Skeletal muscle satellite cell (primary cell): Measurements from ENCODE around the gene EDRF1.
"Not testable (repeated sequence)": the region's sequence is repeated elsewhere in the genome, so short reads cannot be mapped to it uniquely, and the experiment has no call there.

Experiments
- H3K27me3 ChIP-seq: 2 replicates; pipeline ENCODE4 v1.7.0; 2013; ENCODE audit warnings: low read length; ENCODE audit not compliant: control insufficient read depth, insufficient read depth
- H3K36me3 ChIP-seq: 2 replicates; pipeline ENCODE4 v1.7.0; 2013; ENCODE audit warnings: mild to moderate bottlenecking, control low read depth, low read length; ENCODE audit not compliant: insufficient read depth
- H3K4me1 ChIP-seq: 2 replicates; pipeline ENCODE4 v1.7.0; 2013; ENCODE audit warnings: low read length; ENCODE audit not compliant: control insufficient read depth, insufficient read depth
- H3K4me2 ChIP-seq: 2 replicates; pipeline ENCODE4 v1.7.0; 2013; ENCODE audit warnings: mild to moderate bottlenecking, low read length
- H3K4me3 ChIP-seq: 2 replicates; pipeline ENCODE4 v1.7.0; 2013; ENCODE audit warnings: low read length
- H3K9ac ChIP-seq: 2 replicates; pipeline ENCODE4 v1.7.0; 2013; ENCODE audit warnings: mild to moderate bottlenecking, low read depth, low read length, moderate library complexity
- H3K9me3 ChIP-seq: replicated peaks from 2 replicates; pipeline ENCODE4 v1.7.0; 2013; ENCODE audit warnings: mild to moderate bottlenecking, control low read depth, low read length

Gene EDRF1

DNA sequence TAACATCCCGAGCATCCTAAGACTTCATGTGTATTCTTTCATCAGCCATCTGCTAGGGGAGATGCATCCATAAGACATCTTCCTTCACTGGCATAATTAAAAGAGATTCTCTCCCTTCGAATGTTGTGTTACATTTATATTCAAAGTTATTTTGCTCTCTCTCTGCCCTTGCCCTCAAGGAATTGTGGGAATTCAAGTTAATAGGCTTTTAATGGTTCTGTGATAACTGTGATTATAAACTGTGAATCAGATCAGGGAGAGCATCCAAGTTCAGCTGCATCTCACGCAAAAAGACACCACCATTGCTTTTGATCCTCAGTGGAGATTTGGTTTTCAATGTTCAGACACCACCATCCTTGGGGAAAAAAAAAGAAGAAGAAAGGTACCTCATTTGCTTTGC is 27.3 kb upstream of the EDRF1 start:
- H3K9me3 ChIP-seq: no peaks in the 10 kb centered on the region
- H3K36me3 ChIP-seq: no peaks in the 10 kb centered on the region
- no peak overlapping the region for H3K4me2 ChIP-seq
- H3K4me1 ChIP-seq: peaks cover 5% of the 10 kb centered on the region
- peaks cover 3% of the 10 kb centered on the region for H3K27me3 ChIP-seq
- H3K4me3 ChIP-seq: no peak overlapping the region
- no peak overlapping the region for H3K9ac ChIP-seq

DNA sequence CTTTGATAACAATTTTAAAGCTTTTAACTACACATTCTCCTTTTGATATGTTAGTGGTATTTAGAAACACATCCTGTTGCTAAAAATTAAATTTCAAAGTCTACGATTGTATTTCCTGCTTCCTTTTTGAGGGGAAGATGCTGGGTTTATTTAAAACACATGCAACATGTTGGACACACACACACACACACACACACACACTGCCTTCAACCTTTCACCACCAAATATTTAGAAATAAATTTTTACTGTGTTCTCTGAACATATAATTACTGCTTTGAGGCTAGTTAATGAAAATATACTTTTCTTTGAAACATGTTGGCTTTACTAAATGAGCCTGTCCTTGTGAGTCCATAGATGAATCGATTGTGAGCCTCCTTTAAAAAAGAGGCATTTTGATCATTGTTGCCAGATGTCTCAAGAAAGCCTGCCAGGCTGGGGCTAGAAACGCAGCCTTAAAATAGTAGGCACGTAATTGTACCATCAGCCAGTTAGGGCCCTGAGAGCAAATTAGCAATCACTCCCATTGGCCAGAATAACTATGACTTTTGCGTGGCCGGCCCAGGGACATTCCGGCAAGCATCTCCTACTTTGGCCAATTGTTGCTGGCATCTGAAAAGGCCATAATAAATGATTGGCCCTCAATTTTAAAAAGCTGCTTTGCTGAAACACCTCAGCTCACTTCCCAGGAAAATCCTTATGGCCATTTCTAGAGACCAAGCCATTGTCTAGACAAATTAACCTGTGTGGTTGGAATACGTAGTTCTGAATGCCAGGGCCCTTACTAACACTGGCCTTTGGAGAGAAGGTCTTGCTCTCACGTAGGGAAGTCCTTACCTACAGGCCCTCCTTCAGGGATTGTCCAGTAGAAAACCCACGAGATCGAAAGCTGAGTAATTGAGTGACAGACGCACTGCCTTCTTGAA is 26.6 kb upstream of the EDRF1 start:
- Histone ChIP-seq H3K9me3 (no peaks in the 10 kb centered on the region), H3K4me2 (no peak overlapping the region), H3K4me1 (peaks cover 5% of the 10 kb centered on the region), H3K4me3 (no peak overlapping the region), H3K27me3 (peaks cover 3% of the 10 kb centered on the region), H3K36me3 (no peaks in the 10 kb centered on the region), H3K9ac (no peak overlapping the region)

DNA sequence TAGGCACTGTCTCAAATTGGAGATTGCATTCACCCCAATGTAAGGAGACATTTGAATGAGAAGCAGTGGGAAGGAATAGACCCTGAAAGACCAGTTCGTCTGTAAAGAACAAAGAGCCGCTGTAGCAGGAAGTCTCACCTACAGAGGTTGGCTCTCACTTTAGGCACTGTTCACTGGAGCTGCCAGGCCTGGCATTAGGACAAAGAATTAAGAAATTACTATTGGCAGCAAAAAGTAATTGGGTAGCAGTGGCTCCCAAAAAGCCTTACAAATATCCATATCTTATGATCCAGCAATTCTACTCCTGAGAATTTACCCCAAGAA is 26.0 kb upstream of the EDRF1 start:
- Histone ChIP-seq H3K9me3 (no peaks in the 10 kb centered on the region), H3K4me3 (no peak overlapping the region), H3K4me1 (peaks cover 5% of the 10 kb centered on the region), H3K27me3 (peaks cover 6% of the 10 kb centered on the region), H3K36me3 (no peaks in the 10 kb centered on the region), H3K4me2 (no peak overlapping the region), H3K9ac (no peak overlapping the region)

DNA sequence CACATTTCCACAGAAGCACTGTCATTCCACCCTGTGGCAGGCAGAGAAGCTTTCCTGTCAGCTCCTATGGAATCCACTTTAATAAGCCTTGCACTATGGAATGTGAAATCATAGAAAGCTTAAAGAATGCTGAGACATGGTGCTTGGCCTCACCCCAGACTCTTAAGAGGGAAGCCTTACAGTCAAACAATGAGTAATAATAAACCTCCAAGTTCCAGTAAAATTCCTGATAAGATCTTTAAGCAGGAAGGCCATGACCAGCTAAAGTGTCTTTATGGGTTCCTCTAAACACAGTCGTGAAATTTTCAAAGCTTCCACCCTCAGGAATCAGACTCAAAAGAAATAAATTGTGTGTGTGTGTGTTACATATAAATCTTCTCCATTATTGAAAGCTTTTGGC is 24.6 kb upstream of the EDRF1 start:
- Histone ChIP-seq H3K9me3 (no peaks in the 10 kb centered on the region), H3K27me3 (peaks cover 7% of the 10 kb centered on the region), H3K9ac (no peak overlapping the region), H3K4me3 (no peak overlapping the region), H3K4me1 (peaks cover 5% of the 10 kb centered on the region), H3K36me3 (no peaks in the 10 kb centered on the region), H3K4me2 (no peak overlapping the region)

DNA sequence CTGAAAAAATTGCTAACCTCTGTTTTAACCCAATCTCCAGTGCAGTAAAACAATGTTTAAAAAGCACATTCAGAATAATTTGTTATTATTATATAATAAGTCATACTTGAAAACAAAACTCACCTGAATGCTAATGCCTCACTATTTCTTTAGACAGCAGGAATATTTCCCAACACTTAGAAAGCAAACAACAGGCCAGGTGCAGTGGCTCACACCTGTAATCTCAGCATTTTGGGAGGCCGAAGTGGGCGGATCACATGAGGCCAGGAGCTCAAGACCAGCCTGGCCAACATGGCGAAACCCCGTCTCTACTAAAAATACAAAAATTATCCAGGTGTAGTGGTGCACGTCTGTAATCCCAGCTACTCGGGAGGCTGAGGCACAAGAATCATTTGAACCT is 22.6 kb upstream of the EDRF1 start:
- not testable (repeated sequence) for H3K4me3 ChIP-seq, H3K4me1 ChIP-seq, H3K27me3 ChIP-seq, H3K9ac ChIP-seq, H3K36me3 ChIP-seq, H3K9me3 ChIP-seq, H3K4me2 ChIP-seq

DNA sequence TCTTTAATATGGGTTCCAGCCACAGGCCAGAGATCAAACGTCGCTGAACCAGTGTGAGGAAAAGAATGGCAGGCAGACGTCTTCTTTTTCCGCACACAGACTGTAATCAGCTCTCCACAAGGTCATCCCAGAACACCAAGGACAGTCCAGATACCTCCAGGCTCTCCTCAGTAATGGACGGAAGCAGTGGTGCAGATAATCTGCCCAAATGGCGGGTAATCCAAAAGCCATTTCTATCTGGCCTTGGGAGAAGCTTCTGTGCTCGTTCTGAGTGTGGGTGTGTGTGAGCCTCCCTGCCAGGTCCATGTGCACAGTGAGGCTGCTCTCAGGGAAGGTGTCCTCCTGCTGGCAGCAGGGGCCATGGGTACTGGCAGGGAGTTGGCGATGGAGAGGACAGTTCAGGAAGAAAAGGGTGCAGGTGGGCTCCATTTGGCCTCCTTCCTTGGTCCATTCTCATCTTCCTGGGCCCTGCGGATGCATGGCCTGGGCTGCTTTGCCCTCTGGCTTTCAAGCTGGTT is 21.0 kb upstream of the EDRF1 start:
- no peaks in the 10 kb centered on the region for H3K4me1 ChIP-seq
- no peak overlapping the region for H3K9ac ChIP-seq
- no peak overlapping the region for H3K4me3 ChIP-seq
- H3K9me3 ChIP-seq: no peaks in the 10 kb centered on the region
- no peak overlapping the region for H3K4me2 ChIP-seq
- peaks cover 4% of the 10 kb centered on the region for H3K27me3 ChIP-seq
- no peaks in the 10 kb centered on the region for H3K36me3 ChIP-seq

DNA sequence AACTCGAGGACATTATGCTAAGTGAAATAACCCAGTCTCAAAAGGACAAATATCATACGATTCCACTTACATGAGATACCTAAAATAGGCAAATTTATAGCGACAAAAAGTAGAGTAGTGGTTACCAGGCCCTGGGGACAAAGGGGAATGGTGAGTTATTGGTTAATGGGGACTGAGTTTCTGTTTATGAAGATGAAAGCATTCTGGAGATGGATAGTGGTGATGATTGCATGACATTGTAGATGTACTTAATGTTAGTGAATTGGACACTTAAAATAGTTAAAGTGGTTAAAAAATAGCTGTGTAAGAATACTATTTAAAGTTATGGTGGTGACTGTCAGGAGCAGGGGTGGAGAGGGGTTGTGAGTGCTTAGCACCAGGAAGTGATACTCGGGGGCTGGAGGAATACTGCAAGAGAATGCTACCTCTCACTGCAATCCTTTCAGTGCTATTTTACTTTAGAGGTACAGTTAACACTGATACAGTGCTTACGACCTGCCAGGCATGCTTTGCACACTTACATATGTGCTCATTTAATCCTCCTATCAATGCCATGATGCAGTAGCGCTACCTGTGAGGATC is 19.9 kb upstream of the EDRF1 start:
- Histone ChIP-seq H3K9ac (no peak overlapping the region), H3K36me3 (no peaks in the 10 kb centered on the region), H3K4me1 (no peaks in the 10 kb centered on the region), H3K27me3 (peaks cover 4% of the 10 kb centered on the region), H3K9me3 (no peaks in the 10 kb centered on the region), H3K4me3 (no peak overlapping the region), H3K4me2 (no peak overlapping the region)

DNA sequence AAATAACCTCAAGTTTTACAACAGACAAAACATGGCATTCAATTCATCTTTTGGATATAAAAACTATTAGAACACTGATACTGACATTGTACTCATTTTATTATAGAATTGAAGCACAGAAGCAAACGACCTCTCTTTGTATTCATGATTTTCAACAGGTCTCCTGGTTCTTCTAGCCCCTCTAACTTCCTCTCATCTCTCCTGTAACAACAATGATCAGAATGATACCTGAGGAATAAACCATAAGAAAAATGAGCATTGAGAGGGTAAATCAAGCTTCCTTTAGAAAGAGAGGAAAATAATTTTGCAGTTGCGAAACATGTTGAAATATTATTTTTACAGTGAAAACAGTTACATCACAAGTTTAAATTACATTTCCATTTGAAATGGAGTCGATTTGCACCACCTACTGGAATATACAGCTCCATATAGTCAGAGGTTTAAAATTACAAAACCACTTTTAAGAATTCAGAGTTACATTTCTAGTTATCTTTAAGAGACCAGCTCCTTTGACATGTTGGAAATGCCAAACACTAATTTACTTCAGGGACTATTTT is 19.1 kb upstream of the EDRF1 start:
- H3K9ac ChIP-seq: no peak overlapping the region

DNA sequence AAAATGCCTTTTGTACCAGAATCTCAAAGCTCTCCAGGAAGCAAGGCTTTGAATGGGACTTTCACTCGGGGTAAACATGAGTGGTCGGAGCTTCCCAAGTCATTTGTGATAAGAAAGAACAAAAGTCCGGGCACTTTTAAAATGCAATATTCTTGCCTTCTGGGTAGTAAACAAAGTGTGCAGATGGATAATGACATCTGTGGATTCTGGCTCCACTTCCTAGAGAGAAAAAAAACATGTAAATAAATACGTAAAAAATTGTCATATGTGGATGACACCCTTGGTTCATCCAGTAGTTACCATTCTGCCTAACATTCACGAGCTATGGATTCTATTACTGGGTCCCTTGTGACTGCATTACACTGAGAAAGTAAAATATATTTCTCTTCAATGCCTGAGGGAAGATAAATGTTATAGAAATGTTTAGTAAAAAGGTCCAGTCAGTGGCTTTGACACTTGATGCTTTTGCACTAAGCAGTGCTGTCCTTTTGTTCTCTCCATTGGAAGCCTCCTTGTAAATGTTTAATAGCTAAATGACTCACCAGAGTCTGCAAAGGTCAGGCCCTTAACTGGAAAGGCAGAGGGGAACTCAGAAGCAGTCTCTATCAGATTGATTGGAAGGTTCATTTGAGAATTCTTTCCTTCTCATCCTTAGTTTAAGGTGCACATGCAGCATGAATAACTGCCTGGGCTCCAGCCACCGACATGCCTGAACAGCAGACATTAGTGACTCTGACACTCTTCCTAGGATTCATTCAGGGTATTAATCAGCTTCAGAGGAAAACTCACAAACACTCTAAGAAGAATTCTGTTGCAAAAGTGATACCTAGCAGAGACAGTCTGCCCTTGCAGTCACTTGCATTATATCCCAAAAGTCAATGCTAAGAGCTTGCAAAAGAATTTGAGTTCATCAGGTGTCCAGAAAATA is 11.7 kb upstream of the EDRF1 start:
- Histone ChIP-seq H3K4me2 (no peak overlapping the region), H3K9ac (no peak overlapping the region), H3K27me3 (no peaks in the 10 kb centered on the region), H3K4me1 (peaks cover 3% of the 10 kb centered on the region), H3K9me3 (no peaks in the 10 kb centered on the region), H3K36me3 (no peaks in the 10 kb centered on the region), H3K4me3 (no peak overlapping the region)

More for the DNA sequence above, 19.1 kb upstream of the EDRF1 start:
- H3K4me3 ChIP-seq: no peak overlapping the region
- no peak overlapping the region for H3K4me2 ChIP-seq
- H3K27me3 ChIP-seq: peaks cover 4% of the 10 kb centered on the region
- H3K9me3 ChIP-seq: no peaks in the 10 kb centered on the region
- no peaks in the 10 kb centered on the region for H3K4me1 ChIP-seq
- no peaks in the 10 kb centered on the region for H3K36me3 ChIP-seq

DNA sequence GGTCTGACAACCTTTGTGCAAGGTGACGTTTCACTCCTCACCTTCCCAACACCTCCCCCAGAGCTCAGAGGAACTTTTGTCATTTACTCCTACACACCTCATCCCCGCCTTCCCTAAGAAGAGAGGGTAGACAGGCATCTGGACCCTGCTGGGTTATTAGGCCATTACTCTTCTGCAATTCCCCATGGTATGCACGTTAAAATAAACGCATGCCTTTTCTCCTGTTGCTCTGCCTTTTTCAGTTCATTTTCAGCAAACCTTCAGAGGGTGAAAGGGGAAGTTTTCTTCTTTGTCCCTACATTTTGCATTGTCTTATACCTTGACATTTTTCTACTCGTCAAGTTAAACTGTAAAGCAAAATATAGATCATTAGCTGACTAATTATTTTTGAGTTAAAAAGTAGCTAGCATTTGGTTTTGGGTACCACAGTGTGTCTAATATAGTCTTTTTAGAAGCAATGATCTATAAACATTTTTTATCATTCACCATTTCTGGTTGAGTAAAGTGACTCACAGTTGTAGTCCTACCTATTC is 10.5 kb upstream of the EDRF1 start:
- Histone ChIP-seq H3K9ac (no peak overlapping the region), H3K9me3 (no peaks in the 10 kb centered on the region), H3K4me3 (no peak overlapping the region), H3K36me3 (no peaks in the 10 kb centered on the region), H3K4me1 (peaks cover 3% of the 10 kb centered on the region), H3K4me2 (no peak overlapping the region), H3K27me3 (no peaks in the 10 kb centered on the region)
